Gastrocnemius medialis (tissue), 4 donors: Measurements from ENCODE around the gene PMEPA1.

Experiments
- CTCF ChIP-seq, 5 experiments: fragments of 450-650 bp in 3 of 5; fragments of 200-600 bp in 2 of 5; sonication (generic) in 2 of 5; IDR thresholded peaks in 4 of 5; conservative IDR thresholded peaks in 1 of 5; 1 replicate in 4 of 5; 2 replicates in 1 of 5; pipeline ENCODE4 v1.5.1; 2016 to 2019; ENCODE audit warnings: antibody characterized with exemption in 5 of 5, mild to moderate bottlenecking in 3 of 5, moderate library complexity in 3 of 5
- POLR2A ChIP-seq, 2 donors: fragments of 450-650 bp; IDR thresholded peaks; one replicate each; pipeline ENCODE4 v1.6.1; 2017; ENCODE audit warnings: antibody characterized with exemption in 2 of 2, mild to moderate bottlenecking in 2 of 2, moderate library complexity in 2 of 2

GRCh38 chr20:57754190-57754589 lies 44.4 kb upstream of the PMEPA1 start:
- TF ChIP-seq CTCF (IDR thresholded peaks at IDR 0.05 in 4 of 5, conservative IDR thresholded peaks at IDR 0.05 in 1 of 5) (no peak), POLR2A (IDR thresholded peaks at IDR 0.05) (no peak)
